Measurements from ENCODE around the gene NCAM1. TPM values are rescaled to one million over a fixed set of nuclear protein-coding genes. Genes with fewer than 3 reads are reported as not detected.

NCAM1 gene
- total RNA-seq, 4 donors from 2014 or later, result 12.8 to 27.7 (median 15.7) TPM

GRCh38 chr11:113147249-113147648 lies 186.0 kb downstream of the NCAM1 start:
- DNase-seq, result no peak
- in situ Hi-C loops (cut with MboI; ENCODE audit: low sequenced_read_pairs in 4 of 4), result no loop called here
- intact Hi-C loops (cut with DNase I; ENCODE audit: low total_unique reads), result no loop called here
- Histone ChIP-seq H3K27me3 (peaks cover 0 to 3% (median 0%) of the 10 kb centered on the region in 3 donors), H3K4me1 (no peaks in the 10 kb centered on the region), H3K27ac (no peak overlapping the region), H3K36me3 (no peaks in the 10 kb centered on the region), H3K4me3 (no peak overlapping the region), H3K9me3 (no peaks in the 10 kb centered on the region)
- ATAC-seq, result peak in 1 of 2 donors; percentile 33
- TF ChIP-seq POLR2A (IDR thresholded peaks at IDR 0.05), result no peak
- TF ChIP-seq CTCF (IDR thresholded peaks at IDR 0.05 in 4 of 5, conservative IDR thresholded peaks at IDR 0.05 in 1 of 5), result no peak

GRCh38 chr11:113148076-113148475 lies 186.9 kb downstream of the NCAM1 start:
- H3K4me1 ChIP-seq, result no peaks in the 10 kb centered on the region
- intact Hi-C loops (cut with DNase I; ENCODE audit: low total_unique reads) (no loop called here), in situ Hi-C loops (cut with MboI; ENCODE audit: low sequenced_read_pairs in 4 of 4) (no loop called here)
- no peak for DNase-seq
- TF ChIP-seq CTCF (IDR thresholded peaks at IDR 0.05 in 4 of 5, conservative IDR thresholded peaks at IDR 0.05 in 1 of 5) (no peak), POLR2A (IDR thresholded peaks at IDR 0.05) (no peak)
- ATAC-seq, result no peak
- no peaks in the 10 kb centered on the region for H3K9me3 ChIP-seq
- no peaks in the 10 kb centered on the region for H3K36me3 ChIP-seq
- no peak overlapping the region for H3K27ac ChIP-seq
- H3K4me3 ChIP-seq, result no peak overlapping the region
- H3K27me3 ChIP-seq, result no peaks in the 10 kb centered on the region

GRCh38 chr11:113148652-113149051 lies 187.4 kb downstream of the NCAM1 start:
- Histone ChIP-seq H3K27ac (no peak overlapping the region), H3K27me3 (no peaks in the 10 kb centered on the region), H3K4me3 (no peak overlapping the region), H3K4me1 (peaks cover 0 to 5% of the 10 kb centered on the region in 2 donors), H3K9me3 (no peaks in the 10 kb centered on the region), H3K36me3 (no peaks in the 10 kb centered on the region)
- DNase-seq, result no peak
- no peak for TF ChIP-seq CTCF (IDR thresholded peaks at IDR 0.05 in 4 of 5, conservative IDR thresholded peaks at IDR 0.05 in 1 of 5)
- TF ChIP-seq POLR2A (IDR thresholded peaks at IDR 0.05), result no peak
- intact Hi-C loops (cut with DNase I; ENCODE audit: low total_unique reads) (no loop called here), in situ Hi-C loops (cut with MboI; ENCODE audit: low sequenced_read_pairs in 4 of 4) (no loop called here)
- no peak for ATAC-seq

GRCh38 chr11:113151521-113151920 lies 190.3 kb downstream of the NCAM1 start:
- Histone ChIP-seq H3K9me3 (no peaks in the 10 kb centered on the region), H3K27me3 (no peaks in the 10 kb centered on the region), H3K36me3 (no peaks in the 10 kb centered on the region), H3K27ac (no peak overlapping the region), H3K4me3 (no peak overlapping the region), H3K4me1 (peaks cover 0 to 11% of the 10 kb centered on the region in 2 donors)
- ATAC-seq, result no peak
- in situ Hi-C loops (cut with MboI; ENCODE audit: low sequenced_read_pairs in 4 of 4), result no loop called here
- no peak for DNase-seq
- TF ChIP-seq POLR2A (IDR thresholded peaks at IDR 0.05) (no peak), CTCF (IDR thresholded peaks at IDR 0.05 in 4 of 5, conservative IDR thresholded peaks at IDR 0.05 in 1 of 5) (no peak)
- intact Hi-C loops (cut with DNase I; ENCODE audit: low total_unique reads), result no loop called here

GRCh38 chr11:113152500-113152899 lies 191.3 kb downstream of the NCAM1 start:
- no peaks in the 10 kb centered on the region for H3K36me3 ChIP-seq
- in situ Hi-C loops (cut with MboI; ENCODE audit: low sequenced_read_pairs in 4 of 4) (no loop called here), intact Hi-C loops (cut with DNase I; ENCODE audit: low total_unique reads) (no loop called here)
- no peaks in the 10 kb centered on the region for H3K27me3 ChIP-seq
- no peaks in the 10 kb centered on the region for H3K9me3 ChIP-seq
- peaks cover 0 to 11% of the 10 kb centered on the region in 2 donors for H3K4me1 ChIP-seq
- no peak overlapping the region for H3K27ac ChIP-seq
- H3K4me3 ChIP-seq, result no peak overlapping the region
- ATAC-seq (no peak), DNase-seq (no peak)
- TF ChIP-seq CTCF (IDR thresholded peaks at IDR 0.05 in 4 of 5, conservative IDR thresholded peaks at IDR 0.05 in 1 of 5) (no peak), POLR2A (IDR thresholded peaks at IDR 0.05) (no peak)

Measured in gastrocnemius medialis (tissue), 4 donors.